Endometrium (tissue), 2 donors: ENCODE measurements around the gene ESPL1.

Source experiments
- FAIRE-seq: peaks from 2 replicates; lab custom pipeline; 2012; peaks lifted over from hg19 to GRCh38; lab: Jason Lieb, UNC
- donor health status: control.
- donor health status: control.

ESPL1 gene

GRCh38 chr12:53340398-53340797 is 72.3 kb downstream of the ESPL1 start:
- FAIRE-seq, result no peak
